HS-5 (cell line): Measurements from ENCODE around the gene SPOCK2.
A peak's percentile ranks its signal among the peaks of the same experiment; 100 is the strongest.
"Not testable (repeated sequence)": the region's sequence is repeated elsewhere in the genome, so short reads cannot be mapped to it uniquely, and the experiment has no call there.

Experiments
- DNase-seq: peaks from one replicate; pipeline ENCODE4 v3.0.0-alpha.2; 2012; ENCODE audit warnings: low read depth

SPOCK2 gene

GRCh38 chr10:72087969-72088888 is at the start of gene SPOCK2:
Gene SPOCK2, minus strand, starts transcription at chr10:72088551. Its CDS starts 223 bp downstream, at chr10:72088328.
- no peak for DNase-seq

- DNase-seq: no peak
Measured at GRCh38 chr10:72137583-72137982, 49.2 kb upstream of the SPOCK2 start.

GRCh38 chr10:72136225-72136624 is 47.9 kb upstream of the SPOCK2 start:
- not testable (repeated sequence) for DNase-seq

- DNase-seq: no peak
Measured at GRCh38 chr10:72134785-72135767, 46.7 kb upstream of the SPOCK2 start.

- peak; percentile 32 for DNase-seq
Measured at GRCh38 chr10:72133517-72133916, 45.2 kb upstream of the SPOCK2 start.

GRCh38 chr10:72132854-72133253 is 44.5 kb upstream of the SPOCK2 start:
- DNase-seq: no peak

- DNase-seq: no peak
Measured at GRCh38 chr10:72127571-72127970, 39.2 kb upstream of the SPOCK2 start.

GRCh38 chr10:72126872-72127232 is 38.5 kb upstream of the SPOCK2 start:
- no peak for DNase-seq

GRCh38 chr10:72126184-72126871 is 38.0 kb upstream of the SPOCK2 start:
- no peak for DNase-seq

- DNase-seq: no peak
Measured at GRCh38 chr10:72124989-72125388, 36.6 kb upstream of the SPOCK2 start.

GRCh38 chr10:72124381-72124780 is 36.0 kb upstream of the SPOCK2 start:
- DNase-seq: no peak

- DNase-seq: no peak
Measured at GRCh38 chr10:72123616-72124015, 35.3 kb upstream of the SPOCK2 start.

- DNase-seq: no peak
Measured at GRCh38 chr10:72122221-72122620, 33.9 kb upstream of the SPOCK2 start.

- no peak for DNase-seq
Measured at GRCh38 chr10:72121389-72121788, 33.0 kb upstream of the SPOCK2 start.

GRCh38 chr10:72116372-72116771 is 28.0 kb upstream of the SPOCK2 start:
- DNase-seq: no peak

GRCh38 chr10:72114706-72115450 is 26.5 kb upstream of the SPOCK2 start:
- DNase-seq: no peak

GRCh38 chr10:72110673-72111401 is 22.5 kb upstream of the SPOCK2 start:
- no peak for DNase-seq

- DNase-seq: no peak
Measured at GRCh38 chr10:72109636-72110157, 21.3 kb upstream of the SPOCK2 start.

- no peak for DNase-seq
Measured at GRCh38 chr10:72108830-72109635, 20.7 kb upstream of the SPOCK2 start.

GRCh38 chr10:72108004-72108370 is 19.6 kb upstream of the SPOCK2 start:
- DNase-seq: not testable (repeated sequence)
